Measurements from ENCODE around the gene CASD1.

GRCh38 chr7:94483843-94484242, 25.8 kb upstream of the CASD1 start:
- TF ChIP-seq EZH2phosphoT487 (IDR thresholded peaks at IDR 0.05; ENCODE audit: borderline replicate concordance, low read length) (no peak), CTCF (IDR thresholded peaks at IDR 0.05; ENCODE audit: low read depth, low read length, poor library complexity, severe bottlenecking) (no peak)
